KG1 (cell line): ENCODE data around the gene ZDHHC22.
"Not testable (repeated sequence)": the region's sequence is repeated elsewhere in the genome, so short reads cannot be mapped to it uniquely, and the experiment has no call there.

Experiments
- DNase-seq: peaks from one replicate; lab custom pipeline; 2025; lab: John Stamatoyannopoulos, UW

ZDHHC22 gene, protein sequence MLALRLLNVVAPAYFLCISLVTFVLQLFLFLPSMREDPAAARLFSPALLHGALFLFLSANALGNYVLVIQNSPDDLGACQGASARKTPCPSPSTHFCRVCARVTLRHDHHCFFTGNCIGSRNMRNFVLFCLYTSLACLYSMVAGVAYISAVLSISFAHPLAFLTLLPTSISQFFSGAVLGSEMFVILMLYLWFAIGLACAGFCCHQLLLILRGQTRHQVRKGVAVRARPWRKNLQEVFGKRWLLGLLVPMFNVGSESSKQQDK

GRCh38 chr14:77141214-77142004, at the start of gene ZDHHC22:
Gene ZDHHC22, minus strand, starts transcription at chr14:77141791. Its CDS starts 2,053 bp downstream, at chr14:77139738.
- no peak for DNase-seq

DNA sequence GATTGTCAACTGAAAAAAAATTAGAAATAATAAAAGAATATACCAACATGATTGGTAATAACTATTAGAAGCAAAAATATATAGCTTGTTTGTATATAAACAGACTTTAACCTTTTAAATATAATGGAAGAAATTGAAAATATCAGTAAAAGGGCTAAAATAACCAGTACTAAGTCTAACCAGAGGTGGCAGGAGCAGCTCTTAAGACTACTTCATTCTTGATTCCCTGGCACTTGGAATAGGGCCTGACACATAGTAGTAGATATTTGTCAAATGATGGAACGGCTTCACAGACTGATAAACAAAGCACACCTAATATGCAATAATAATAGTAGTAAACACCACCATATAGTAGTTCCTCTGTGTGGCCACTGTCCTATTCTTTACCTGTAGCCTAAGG, 49.4 kb upstream of the ZDHHC22 start:
- no peak for DNase-seq

- no peak for DNase-seq
Measured at GRCh38 chr14:77189479-77189878, 47.9 kb upstream of the ZDHHC22 start.

- no peak for DNase-seq
Measured at GRCh38 chr14:77187649-77188012, 46.0 kb upstream of the ZDHHC22 start.

- no peak for DNase-seq
Measured at GRCh38 chr14:77186911-77187648, 45.5 kb upstream of the ZDHHC22 start.

DNA sequence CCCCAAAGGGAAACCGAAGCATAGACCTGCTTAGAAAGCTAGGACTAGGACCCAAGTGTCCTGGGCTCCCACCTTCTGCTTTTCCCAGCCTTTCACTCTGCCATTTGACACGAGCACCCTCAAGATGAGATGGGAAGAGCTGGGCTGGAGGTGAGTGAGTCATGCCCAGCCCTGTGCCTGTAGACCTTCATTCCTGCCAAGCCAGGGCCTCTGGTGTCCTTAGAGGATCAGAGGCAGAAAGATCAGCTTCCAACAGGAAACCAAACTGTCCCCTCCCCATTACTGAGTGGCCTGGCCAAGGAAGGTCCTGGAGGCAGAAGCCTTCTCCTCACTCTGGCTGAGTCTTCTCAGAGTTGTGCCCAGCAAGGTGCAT, 43.5 kb upstream of the ZDHHC22 start:
- DNase-seq = no peak

- no peak for DNase-seq
Measured at GRCh38 chr14:77184396-77185092, 43.0 kb upstream of the ZDHHC22 start.

- DNase-seq = no peak
Measured at GRCh38 chr14:77183896-77184295, 42.3 kb upstream of the ZDHHC22 start.

DNA sequence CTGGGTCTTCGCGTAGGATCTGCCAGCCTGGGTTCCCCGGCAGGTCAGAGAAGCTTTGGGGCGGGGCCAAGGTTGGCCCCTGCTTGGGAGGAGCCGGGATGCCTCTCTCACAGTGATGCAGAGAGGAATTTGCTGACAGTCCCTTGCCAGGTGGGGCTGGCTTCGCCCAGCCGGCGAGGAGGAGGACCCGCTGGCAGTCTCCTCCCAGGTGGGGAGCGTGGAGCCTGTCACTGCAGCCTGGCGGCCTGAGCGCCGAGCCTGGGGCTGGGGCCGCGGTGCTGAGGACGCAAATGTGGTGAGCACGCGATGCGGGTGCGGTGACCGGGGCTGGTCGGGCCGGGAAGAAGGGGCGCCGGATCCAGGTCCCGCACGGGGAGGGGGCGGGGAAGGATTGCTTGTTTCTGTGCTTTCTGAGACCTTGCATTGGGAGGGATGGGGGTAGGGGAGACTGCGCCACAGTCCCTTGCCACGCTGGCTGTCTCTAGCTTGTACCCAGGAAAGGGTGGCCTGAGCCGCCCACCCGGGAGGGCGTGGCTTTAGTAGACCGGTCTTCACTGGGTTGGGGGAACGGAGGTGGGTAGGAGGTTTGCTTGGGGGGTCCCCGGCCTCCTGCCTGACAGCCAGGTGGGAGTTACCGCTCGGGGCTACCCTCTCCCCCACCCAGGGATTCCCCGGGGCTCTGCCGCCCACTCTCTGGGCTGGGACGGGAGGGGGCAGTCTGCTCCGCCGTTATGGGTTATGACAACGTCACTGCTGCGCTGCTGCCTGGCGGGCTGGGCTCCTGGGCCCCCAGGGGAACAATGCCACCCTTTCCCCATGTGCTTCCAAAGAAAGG, 40.2 kb upstream of the ZDHHC22 start, which contains the start of gene TMEM63C:
Gene TMEM63C, plus strand, starts transcription at position 196 of the 835 bp plus-strand sequence. CDS start 37,016 bp downstream, outside the sequence.
- DNase-seq = no peak

DNA sequence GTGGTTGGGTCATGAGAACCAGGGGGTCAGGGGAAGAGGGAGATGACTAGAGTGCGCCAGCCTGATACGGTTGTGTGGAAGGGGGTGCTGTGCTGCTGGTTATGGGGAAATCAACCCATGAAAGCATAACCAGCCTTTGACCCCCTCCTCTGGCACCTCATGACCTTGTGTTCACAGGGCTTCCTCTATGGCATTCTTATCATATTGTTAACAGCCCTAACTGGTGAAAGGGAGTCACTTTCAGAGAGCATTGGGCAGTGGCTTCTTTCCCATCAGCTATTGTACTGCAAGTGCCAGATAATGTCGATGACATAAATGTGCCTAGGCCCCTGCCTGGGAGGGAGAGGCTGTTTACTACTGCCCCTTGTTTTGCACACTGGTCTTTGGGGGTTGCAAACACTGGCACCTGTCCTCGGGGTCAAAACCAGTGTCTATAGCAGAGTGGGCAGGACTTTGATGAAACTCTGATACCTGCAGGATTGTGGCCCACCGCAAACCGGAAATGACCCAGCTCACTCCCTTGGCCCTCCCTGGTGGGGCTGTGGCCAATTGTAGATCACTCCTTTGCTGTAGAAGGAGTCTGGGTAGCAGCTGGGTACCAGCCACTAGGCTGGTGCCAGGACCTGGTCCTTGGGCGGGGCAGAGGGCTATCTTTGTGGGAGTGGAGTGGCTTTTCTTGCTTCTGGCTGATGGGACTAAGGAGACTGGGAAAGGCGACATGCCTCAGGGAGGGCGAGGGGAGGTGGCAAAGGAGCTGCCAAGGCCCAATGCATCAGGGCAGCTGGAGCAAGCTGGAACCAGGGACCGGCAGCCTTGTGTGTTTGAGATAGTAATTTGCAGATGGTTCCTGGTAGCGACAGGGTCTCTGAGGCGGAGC, 39.4 kb upstream of the ZDHHC22 start:
- DNase-seq = no peak

DNA sequence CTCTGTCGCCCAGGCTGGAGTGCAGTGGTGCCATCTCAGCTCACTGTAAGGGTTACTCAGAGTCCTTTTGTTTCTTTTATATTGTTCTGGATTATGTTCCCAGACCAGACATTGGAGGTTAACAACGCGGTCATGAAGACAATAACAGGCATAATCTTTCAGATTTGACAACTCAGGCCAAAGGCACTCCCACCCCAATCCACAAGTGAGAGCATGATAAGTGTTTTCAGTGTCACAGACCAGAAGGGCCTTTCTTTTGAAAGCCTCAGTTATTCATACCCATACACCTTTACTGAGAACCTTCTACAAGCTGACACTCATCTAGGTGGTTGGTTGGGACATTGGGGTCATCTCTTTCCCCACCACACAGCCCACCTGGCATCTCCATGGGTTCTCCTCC, 37.1 kb upstream of the ZDHHC22 start:
- DNase-seq = no peak

GRCh38 chr14:77177702-77178101, 36.1 kb upstream of the ZDHHC22 start:
- DNase-seq = no peak

DNA sequence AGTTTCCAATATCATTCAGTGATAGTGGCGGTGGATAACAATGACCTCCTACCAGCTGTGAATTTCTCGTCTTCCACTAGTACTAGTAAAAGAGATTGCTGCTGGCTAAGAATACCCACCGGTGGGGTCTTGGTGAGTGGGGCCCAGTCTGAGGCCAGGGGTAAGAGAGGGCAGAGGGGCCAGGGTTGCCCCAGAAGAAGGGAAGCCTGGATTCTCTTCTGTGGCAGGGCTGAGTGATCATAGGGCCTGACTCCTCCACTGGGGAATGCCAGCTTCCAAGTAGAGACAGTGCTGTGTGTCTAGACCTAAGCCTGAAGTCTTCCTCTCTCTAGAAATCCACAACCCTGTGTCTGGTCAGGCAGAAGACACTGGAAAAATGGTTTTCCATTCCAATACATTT, 34.3 kb upstream of the ZDHHC22 start:
- DNase-seq = no peak

GRCh38 chr14:77173911-77174617, 32.5 kb upstream of the ZDHHC22 start:
- DNase-seq = not testable (repeated sequence)

GRCh38 chr14:77172916-77173315, 31.3 kb upstream of the ZDHHC22 start:
- no peak for DNase-seq

- DNase-seq = no peak
Measured at GRCh38 chr14:77170045-77170444, 28.5 kb upstream of the ZDHHC22 start.

GRCh38 chr14:77161011-77161410, 19.4 kb upstream of the ZDHHC22 start:
- no peak for DNase-seq

- DNase-seq = no peak
Measured at GRCh38 chr14:77158882-77159255, 17.3 kb upstream of the ZDHHC22 start.

- no peak for DNase-seq
Measured at GRCh38 chr14:77158175-77158881, 16.7 kb upstream of the ZDHHC22 start.
